Measurements from ENCODE around the gene C6orf141.
"Not testable (repeated sequence)": the region's sequence is repeated elsewhere in the genome, so short reads cannot be mapped to it uniquely, and the experiment has no call there.

C6orf141 gene

GRCh38 chr6:49579649-49580048, 29.2 kb downstream of the C6orf141 start:
- no peak for DNase-seq

GRCh38 chr6:49582529-49582928, 32.1 kb downstream of the C6orf141 start:
- no peak for DNase-seq

GRCh38 chr6:49587262-49587661, 36.8 kb downstream of the C6orf141 start:
- not testable (repeated sequence) for DNase-seq

Data from CD4-positive, alpha-beta T cell treated with Interferon alpha-2 for 1 hour (primary cell).